Measurements from ENCODE around the gene WDR1.

Gene WDR1

GRCh38 chr4:10034612-10035104, 81.9 kb downstream of the WDR1 start:
- DNase-seq = no peak

GRCh38 chr4:10034136-10034535, 82.5 kb downstream of the WDR1 start:
- no peak for DNase-seq

DNA sequence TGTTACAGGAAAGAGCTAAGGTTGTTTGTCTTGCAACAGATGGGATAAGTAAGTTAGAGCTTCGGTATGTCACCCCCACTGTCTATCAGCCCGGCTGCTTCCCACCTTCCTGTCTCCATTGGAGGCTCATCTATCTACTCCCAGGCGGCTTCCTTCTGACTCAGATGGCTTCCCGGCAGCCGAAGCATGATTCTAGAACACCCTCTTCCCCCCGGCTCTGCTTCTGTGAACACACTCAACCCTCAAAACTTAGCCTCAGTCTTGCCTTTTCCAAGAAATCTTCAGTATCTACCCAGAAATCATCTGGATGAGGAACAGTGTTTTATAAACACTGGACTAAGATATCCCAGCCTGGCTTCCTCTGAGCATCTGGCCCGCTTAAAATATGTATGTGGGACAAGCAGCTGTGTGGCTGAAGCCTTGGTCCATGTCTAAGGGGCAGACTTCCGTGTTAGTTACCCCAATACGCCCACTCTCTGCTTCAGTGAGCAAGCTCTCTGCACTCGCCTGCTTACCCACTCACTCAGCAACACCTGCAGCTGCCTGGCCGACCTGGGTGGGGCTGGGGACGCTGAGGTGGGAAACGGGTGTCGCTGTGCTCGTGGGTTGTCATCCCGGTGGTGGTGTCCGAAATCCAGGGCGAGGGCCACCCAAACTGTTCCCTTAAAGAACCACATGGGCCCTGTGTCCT, 83.3 kb downstream of the WDR1 start:
- DNase-seq = no peak

DNA sequence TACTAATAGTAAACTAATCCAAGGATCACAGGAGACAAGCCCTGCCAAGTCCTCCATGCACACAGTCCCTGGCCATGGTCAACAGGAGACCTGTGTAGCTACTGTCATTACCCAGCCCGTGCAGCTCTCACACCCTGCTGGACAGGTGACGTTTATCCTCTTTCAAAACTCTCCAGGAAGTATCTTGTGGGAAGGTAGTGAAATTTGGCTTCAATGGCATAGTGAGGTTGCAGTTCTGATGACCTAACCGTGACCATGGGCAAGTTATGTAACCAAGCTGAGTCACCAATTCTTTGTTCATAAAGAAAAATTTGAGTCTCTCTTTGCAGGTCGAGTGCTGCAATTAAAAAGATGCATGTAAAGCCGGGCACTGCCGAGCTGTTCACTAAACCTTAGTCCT, 84.0 kb downstream of the WDR1 start:
- DNase-seq = no peak

- no peak for DNase-seq
Measured at GRCh38 chr4:10031668-10032590, 84.7 kb downstream of the WDR1 start.

GRCh38 chr4:10030972-10031667, 85.5 kb downstream of the WDR1 start:
- DNase-seq = no peak

DNA sequence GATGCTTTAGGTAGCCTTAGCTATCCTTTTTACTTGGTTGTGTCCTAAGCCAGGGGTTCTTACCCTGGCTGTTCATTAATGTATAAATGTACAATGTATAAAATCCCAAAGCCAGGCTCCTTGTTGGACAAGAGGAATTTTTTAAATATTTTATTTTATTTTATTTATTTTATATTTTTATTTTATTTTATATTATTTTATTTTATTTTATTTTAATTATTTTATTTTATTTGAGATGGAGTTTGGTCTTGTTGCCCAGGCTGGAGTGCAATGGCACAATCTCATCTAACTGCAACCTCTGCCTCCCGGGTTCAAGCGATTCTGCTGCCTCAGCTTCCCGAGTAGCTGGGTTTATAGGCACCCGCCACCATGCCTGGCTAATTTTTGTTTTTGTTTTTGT, 87.2 kb downstream of the WDR1 start:
- DNase-seq = no peak

- DNase-seq = no peak
Measured at GRCh38 chr4:10028910-10029309, 87.7 kb downstream of the WDR1 start.

- DNase-seq = no peak
Measured at GRCh38 chr4:10026485-10026884, 90.1 kb downstream of the WDR1 start.

- DNase-seq = no peak
Measured at GRCh38 chr4:10025230-10025806, 91.3 kb downstream of the WDR1 start.
